Right lobe of liver (tissue), 4 donors: ENCODE measurements around the gene GUCA2A.

Source experiments
- CTCF ChIP-seq, 4 donors: fragments of 200-600 bp in 3 of 4; fragments of 450-650 bp in 1 of 4; IDR thresholded peaks; one replicate each; pipeline versions ENCODE4 v1.5.1 to v1.8.0; 2016 to 2022; ENCODE audit warnings: antibody characterized with exemption in 4 of 4, mild to moderate bottlenecking in 2 of 4
- POLR2A ChIP-seq: fragments of 450-650 bp; IDR thresholded peaks from one replicate; pipeline ENCODE4 v1.6.1; 2017; ENCODE audit warnings: antibody characterized with exemption, mild to moderate bottlenecking
- donor health status: DM: no; HTN: no; CAD: no.
- donor health status: DM: no; HTN: no; CAD: no.
- donor health status: DM: no; HTN: yes; CAD: no.

DNA sequence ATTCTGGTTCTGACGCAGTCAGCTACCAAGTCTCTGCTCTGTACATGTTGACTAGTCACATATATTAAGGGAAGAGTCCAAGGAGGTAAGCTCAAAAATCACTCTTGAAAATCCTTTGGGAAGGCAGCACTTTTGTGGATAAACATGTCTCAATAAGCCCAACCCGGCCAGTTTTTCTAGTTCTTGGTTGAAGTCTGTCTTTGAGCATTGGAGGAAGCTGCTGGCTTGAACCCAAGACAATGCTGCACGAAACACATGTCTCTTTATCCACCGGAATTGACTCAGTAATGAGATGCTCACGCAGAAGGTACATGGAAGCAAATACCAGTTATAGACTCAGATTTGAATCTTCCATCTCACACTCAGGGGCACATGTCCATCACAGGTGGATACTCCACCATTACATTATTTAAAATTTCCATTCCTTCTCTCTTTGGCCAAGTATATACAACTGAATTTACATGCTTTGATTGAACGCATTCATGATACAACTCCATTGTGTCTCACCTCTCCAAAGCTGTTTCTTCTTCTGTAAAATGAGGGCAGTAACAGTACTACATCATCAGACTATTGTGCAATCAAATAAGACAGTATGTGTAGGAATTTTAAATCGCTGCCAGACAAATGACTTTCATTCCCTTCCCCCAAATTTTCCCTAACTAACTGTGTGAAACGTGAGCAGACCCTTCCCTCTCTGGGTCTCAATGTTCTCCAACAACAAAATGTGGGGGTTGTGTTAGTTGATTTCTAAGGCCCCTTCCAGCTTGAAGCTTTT is 9.6 kb upstream of the GUCA2A start:
- TF ChIP-seq CTCF (IDR thresholded peaks at IDR 0.05) (no peak), POLR2A (no peak)
